Neuronal stem cell (in vitro differentiated cells): Measurements from ENCODE around the gene ULK2. TPM values are rescaled to one million over a fixed set of nuclear protein-coding genes. Genes with fewer than 3 reads are reported as not detected.
A peak's percentile ranks its signal among the peaks of the same experiment; 100 is the strongest.

ENCODE experiments used
- DNase-seq: peaks from one replicate; pipeline ENCODE4 v3.0.0-alpha.2; 2013; ENCODE audit warnings: low spot score
- H2AFZ ChIP-seq: one replicate; pipeline ENCODE4 v1.6.1; 2013; ENCODE audit warnings: mild to moderate bottlenecking, low read length, inconsistent platforms
- H2AK5ac ChIP-seq: 2 replicates; pipeline ENCODE4 v1.6.1; 2013; ENCODE audit warnings: low read depth, mild to moderate bottlenecking, inconsistent platforms, low read length, moderate library complexity, mixed read lengths
- H2BK120ac ChIP-seq: 2 replicates; pipeline ENCODE4 v1.6.1; 2013; ENCODE audit warnings: low read depth, mild to moderate bottlenecking, inconsistent platforms, low read length, moderate library complexity, mixed read lengths
- H2BK12ac ChIP-seq: one replicate; pipeline ENCODE4 v1.6.1; 2013; ENCODE audit warnings: low read length, inconsistent platforms
- H2BK15ac ChIP-seq: 2 replicates; pipeline ENCODE4 v1.6.1; 2013; ENCODE audit warnings: mild to moderate bottlenecking, low read length, inconsistent platforms, mixed read lengths
- H2BK5ac ChIP-seq: one replicate; pipeline ENCODE4 v1.6.1; 2013; ENCODE audit warnings: inconsistent platforms, mild to moderate bottlenecking, low read length, moderate library complexity
- H3K14ac ChIP-seq: one replicate; pipeline ENCODE4 v1.6.1; 2013; ENCODE audit warnings: low read length, inconsistent platforms
- H3K18ac ChIP-seq: 2 replicates; pipeline ENCODE4 v1.6.1; 2013; ENCODE audit warnings: low read length, inconsistent platforms
- H3K23ac ChIP-seq: 2 replicates; pipeline ENCODE4 v1.6.1; 2013; ENCODE audit warnings: low read depth, mild to moderate bottlenecking, mixed read lengths, low read length, inconsistent platforms; ENCODE audit not compliant: poor library complexity
- H3K27ac ChIP-seq: replicated peaks from 3 replicates; pipeline ENCODE4 v1.5.1; 2013; ENCODE audit warnings: low read length, inconsistent platforms
- H3K27me3 ChIP-seq, 3 experiments: 2 replicates each; pipeline ENCODE4 v1.6.1; 2013; ENCODE audit warnings: low read length in 3 of 3, mild to moderate bottlenecking in 2 of 3, inconsistent platforms in 1 of 3, low read depth in 1 of 3, mixed read lengths in 1 of 3, moderate library complexity in 1 of 3; ENCODE audit not compliant: control insufficient read depth in 3 of 3, insufficient read depth in 3 of 3
- H3K36me3 ChIP-seq, 2 donors: replicated peaks in 1 of 2; 2 replicates each; pipeline ENCODE4 v1.6.1; 2013; ENCODE audit warnings: low read length in 2 of 2; ENCODE audit not compliant: control insufficient read depth in 2 of 2, insufficient read depth in 2 of 2
- H3K4ac ChIP-seq: 2 replicates; pipeline ENCODE4 v1.6.1; 2013; ENCODE audit warnings: inconsistent platforms, mild to moderate bottlenecking, low read length, moderate library complexity
- H3K4me1 ChIP-seq, 2 donors: 1 replicate in 1 of 2; 2 replicates in 1 of 2; pipeline ENCODE4 v1.6.1; 2013; ENCODE audit warnings: low read length in 2 of 2, low read depth in 1 of 2; ENCODE audit not compliant: control insufficient read depth in 2 of 2, insufficient read depth in 1 of 2
- H3K4me2 ChIP-seq: one replicate; pipeline ENCODE4 v1.6.1; 2013; ENCODE audit warnings: mild to moderate bottlenecking, low read length, inconsistent platforms; ENCODE audit not compliant: insufficient read depth, poor library complexity, severe bottlenecking
- H3K4me3 ChIP-seq, 2 donors: 2 replicates each; pipeline ENCODE4 v1.5.1; 2013; ENCODE audit warnings: low read length in 2 of 2, mild to moderate bottlenecking in 2 of 2, inconsistent platforms in 1 of 2, moderate library complexity in 1 of 2
- H3K79me1 ChIP-seq: one replicate; pipeline ENCODE4 v1.6.1; 2013; ENCODE audit warnings: low read depth, mild to moderate bottlenecking, inconsistent platforms, low read length, moderate library complexity
- H3K9ac ChIP-seq: one replicate; pipeline ENCODE4 v1.6.1; 2013; ENCODE audit warnings: mild to moderate bottlenecking, low read depth, low read length, inconsistent platforms; ENCODE audit not compliant: poor library complexity
- H3K9me3 ChIP-seq, 2 donors: replicated peaks in 1 of 2; 2 replicates each; pipeline versions ENCODE3 to v1.6.1; 2013; ENCODE audit warnings: low read length in 2 of 2, mild to moderate bottlenecking in 2 of 2, inconsistent platforms in 1 of 2, low read depth in 1 of 2, mixed read lengths in 1 of 2, moderate library complexity in 1 of 2; ENCODE audit not compliant: control insufficient read depth in 2 of 2, insufficient read depth in 1 of 2
- H4K8ac ChIP-seq: one replicate; pipeline ENCODE4 v1.6.1; 2013; ENCODE audit warnings: low read depth, mild to moderate bottlenecking, inconsistent platforms, low read length, moderate library complexity
- H4K91ac ChIP-seq: one replicate; pipeline ENCODE4 v1.6.1; 2013; ENCODE audit warnings: low read length, low read depth, mild to moderate bottlenecking, inconsistent platforms; ENCODE audit not compliant: poor library complexity
- WGBS, 2 donors: extraction: QIAGEN DNeasy Blood & Tissue Kit; methylation state at CpG; one replicate each; pipeline ENCODE4 v1.1.7; 2013; ENCODE audit warnings: missing lambda C conversion rate in 2 of 2, mixed read lengths in 1 of 2; ENCODE audit not compliant: insufficient read length in 2 of 2, insufficient replicate concordance in 1 of 2; ENCODE audit errors: extremely low coverage in 2 of 2; 5-methylcytosine and 5-hydroxymethylcytosine counted together
- small RNA-seq: library from polyadenylated mRNA; stranded (forward); fragments of <200 nt; extraction: miRNeasy Mini kit (QIAGEN cat#:217004); gene quantifications from one replicate; pipeline ENCODE3, GENCODE V24; 2013; ENCODE audit not compliant: insufficient read depth

The ULK2 gene

DNA sequence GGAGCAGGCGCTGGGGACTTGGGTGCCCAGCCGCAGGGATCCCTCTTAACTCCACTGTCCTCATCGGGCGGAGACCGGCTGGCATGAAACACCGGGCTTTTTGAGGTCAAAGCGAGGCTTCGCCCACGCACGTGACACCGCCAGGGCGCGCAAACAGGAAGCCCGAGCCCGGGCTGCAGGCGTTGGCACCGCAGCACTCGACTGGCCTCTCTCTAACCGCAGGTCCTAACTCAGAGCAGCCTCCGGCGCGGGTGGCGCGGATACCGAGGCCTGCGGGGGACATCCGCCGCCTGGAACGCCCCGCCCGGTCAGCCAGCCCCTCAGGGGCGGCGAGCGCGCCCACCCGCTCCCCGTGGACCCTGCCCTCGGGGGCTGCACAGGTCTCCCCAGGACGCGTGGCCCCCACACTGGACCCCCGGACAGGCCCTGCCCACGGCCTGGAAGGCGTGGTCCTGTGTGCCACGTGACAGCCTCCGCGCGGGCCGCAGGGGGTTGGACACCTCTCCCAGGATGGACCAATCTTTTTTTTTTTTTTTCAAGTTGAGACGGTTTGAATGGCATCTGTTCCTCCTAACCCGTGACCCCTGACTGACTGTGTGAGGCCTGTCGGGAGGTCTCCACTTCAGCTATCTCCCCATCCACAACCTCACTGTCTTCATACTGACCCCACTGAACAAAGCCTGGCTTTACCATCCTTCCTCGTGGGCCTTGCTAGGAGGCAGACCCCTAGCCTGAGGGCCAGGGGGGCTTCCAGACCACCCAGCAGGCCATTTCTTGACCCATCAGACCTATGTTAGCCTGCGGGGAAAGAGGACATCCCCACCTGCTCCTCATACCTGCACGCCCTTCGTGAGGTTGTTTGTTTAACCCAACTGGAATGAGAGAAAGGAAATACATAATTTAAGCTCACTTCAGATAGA lies 143.0 kb downstream of the ULK2 start:
- no peak overlapping the region for H3K27ac ChIP-seq
- no peak overlapping the region for H3K4me3 ChIP-seq
- H2BK120ac ChIP-seq: peak overlapping the region; percentile 28
- no peak overlapping the region for H3K23ac ChIP-seq
- H3K36me3 ChIP-seq: no peaks in the 10 kb centered on the region
- no peak overlapping the region for H3K9ac ChIP-seq
- H3K14ac ChIP-seq: no peak overlapping the region
- H2AK5ac ChIP-seq: peak overlapping the region; percentile 87
- H3K4me2 ChIP-seq: no peak overlapping the region
- H2AFZ ChIP-seq: no peak overlapping the region
- H4K8ac ChIP-seq: no peak overlapping the region
- H3K27me3 ChIP-seq: peaks cover 0 to 3% (median 0%) of the 10 kb centered on the region in 3 experiments
- H4K91ac ChIP-seq: no peak overlapping the region
- H2BK15ac ChIP-seq: no peak overlapping the region
- H3K79me1 ChIP-seq: no peaks in the 10 kb centered on the region
- H3K4me1 ChIP-seq: peaks cover 0 to 8% of the 10 kb centered on the region in 2 donors
- DNase-seq: no peak
- H3K9me3 ChIP-seq: no peaks in the 10 kb centered on the region
- H2BK12ac ChIP-seq: no peak overlapping the region
- no peak overlapping the region for H3K4ac ChIP-seq
- H3K18ac ChIP-seq: peak overlapping the region; percentile 28
- no CpG with 5 or more reads among the region's 55 CpGs for WGBS, 2 donors
- H2BK5ac ChIP-seq: peak overlapping the region; percentile 4

- H4K91ac ChIP-seq: no peak overlapping the region
- H3K9ac ChIP-seq: no peak overlapping the region
- DNase-seq: no peak
- no peak overlapping the region for H4K8ac ChIP-seq
- peaks cover 0 to 8% of the 10 kb centered on the region in 2 donors for H3K4me1 ChIP-seq
- no peak overlapping the region for H3K4ac ChIP-seq
- H2BK15ac ChIP-seq: no peak overlapping the region
- H3K79me1 ChIP-seq: no peaks in the 10 kb centered on the region
- H3K14ac ChIP-seq: no peak overlapping the region
- H3K4me2 ChIP-seq: no peak overlapping the region
- H2AK5ac ChIP-seq: peak overlapping the region; percentile 2
- H2AFZ ChIP-seq: no peak overlapping the region
- H3K18ac ChIP-seq: peak overlapping the region; percentile 12
- H3K23ac ChIP-seq: no peak overlapping the region
- H3K9me3 ChIP-seq: no peaks in the 10 kb centered on the region
- H2BK12ac ChIP-seq: no peak overlapping the region
- WGBS, 2 donors: no CpG with 5 or more reads among the region's 1 CpG
- no peak overlapping the region for H3K4me3 ChIP-seq
- H2BK5ac ChIP-seq: no peak overlapping the region
- no peaks in the 10 kb centered on the region for H3K36me3 ChIP-seq
- no peak overlapping the region for H2BK120ac ChIP-seq
- H3K27me3 ChIP-seq: peaks cover 0 to 8% (median 0%) of the 10 kb centered on the region in 3 experiments
- no peak overlapping the region for H3K27ac ChIP-seq
Observed at GRCh38 chr17:19723964-19724363, 143.8 kb downstream of the ULK2 start.

Small RNA genes within 50 kb of the gene (small RNA-seq; reads per million reads assigned to genes)
- gene AC015726.2: not detected
